ENCODE data around the gene TREML4. TPM values are rescaled to one million over a fixed set of nuclear protein-coding genes. Genes with fewer than 3 reads are reported as not detected.

TREML4 gene
- total and polyA plus RNA-seq, 10 of the 15 experiments (the other 5 are each of a cell fraction or from before 2014, with no cell fraction given) = not detected

DNA sequence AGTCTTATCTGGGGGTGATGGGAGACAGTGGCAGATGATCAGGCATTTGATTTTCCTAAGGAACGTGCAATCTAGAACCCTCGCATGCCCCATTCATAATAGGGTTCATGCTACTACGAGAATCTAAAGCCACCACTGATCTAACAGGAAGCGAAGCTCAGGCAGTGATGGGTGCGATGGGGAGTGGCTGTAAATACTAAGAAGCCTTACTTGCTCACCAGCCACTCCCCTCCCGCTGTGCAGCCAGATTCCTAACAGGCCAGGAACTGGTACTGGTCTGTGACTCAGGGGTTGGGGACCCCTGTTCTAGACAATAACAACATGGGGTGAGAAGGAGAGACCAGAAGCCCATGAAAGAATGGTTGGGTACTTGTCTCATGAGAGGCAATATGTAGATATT is 4.5 kb downstream of the TREML4 start (continued):
- TF ChIP-seq, protein P1, sequence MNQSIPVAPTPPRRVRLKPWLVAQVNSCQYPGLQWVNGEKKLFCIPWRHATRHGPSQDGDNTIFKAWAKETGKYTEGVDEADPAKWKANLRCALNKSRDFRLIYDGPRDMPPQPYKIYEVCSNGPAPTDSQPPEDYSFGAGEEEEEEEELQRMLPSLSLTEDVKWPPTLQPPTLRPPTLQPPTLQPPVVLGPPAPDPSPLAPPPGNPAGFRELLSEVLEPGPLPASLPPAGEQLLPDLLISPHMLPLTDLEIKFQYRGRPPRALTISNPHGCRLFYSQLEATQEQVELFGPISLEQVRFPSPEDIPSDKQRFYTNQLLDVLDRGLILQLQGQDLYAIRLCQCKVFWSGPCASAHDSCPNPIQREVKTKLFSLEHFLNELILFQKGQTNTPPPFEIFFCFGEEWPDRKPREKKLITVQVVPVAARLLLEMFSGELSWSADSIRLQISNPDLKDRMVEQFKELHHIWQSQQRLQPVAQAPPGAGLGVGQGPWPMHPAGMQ (IDR thresholded peaks at IDR 0.05; ENCODE audit: borderline replicate concordance) = no peak
- TF ChIP-seq, protein P2, sequence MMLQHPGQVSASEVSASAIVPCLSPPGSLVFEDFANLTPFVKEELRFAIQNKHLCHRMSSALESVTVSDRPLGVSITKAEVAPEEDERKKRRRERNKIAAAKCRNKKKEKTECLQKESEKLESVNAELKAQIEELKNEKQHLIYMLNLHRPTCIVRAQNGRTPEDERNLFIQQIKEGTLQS (IDR thresholded peaks at IDR 0.05; ENCODE audit: borderline replicate concordance, extremely low read depth, low read depth, low read length) = no peak
- TF ChIP-seq, protein P3, sequence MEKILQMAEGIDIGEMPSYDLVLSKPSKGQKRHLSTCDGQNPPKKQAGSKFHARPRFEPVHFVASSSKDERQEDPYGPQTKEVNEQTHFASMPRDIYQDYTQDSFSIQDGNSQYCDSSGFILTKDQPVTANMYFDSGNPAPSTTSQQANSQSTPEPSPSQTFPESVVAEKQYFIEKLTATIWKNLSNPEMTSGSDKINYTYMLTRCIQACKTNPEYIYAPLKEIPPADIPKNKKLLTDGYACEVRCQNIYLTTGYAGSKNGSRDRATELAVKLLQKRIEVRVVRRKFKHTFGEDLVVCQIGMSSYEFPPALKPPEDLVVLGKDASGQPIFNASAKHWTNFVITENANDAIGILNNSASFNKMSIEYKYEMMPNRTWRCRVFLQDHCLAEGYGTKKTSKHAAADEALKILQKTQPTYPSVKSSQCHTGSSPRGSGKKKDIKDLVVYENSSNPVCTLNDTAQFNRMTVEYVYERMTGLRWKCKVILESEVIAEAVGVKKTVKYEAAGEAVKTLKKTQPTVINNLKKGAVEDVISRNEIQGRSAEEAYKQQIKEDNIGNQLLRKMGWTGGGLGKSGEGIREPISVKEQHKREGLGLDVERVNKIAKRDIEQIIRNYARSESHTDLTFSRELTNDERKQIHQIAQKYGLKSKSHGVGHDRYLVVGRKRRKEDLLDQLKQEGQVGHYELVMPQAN (conservative IDR thresholded peaks at IDR 0.05) = no peak
- TF ChIP-seq ETV6 (conservative IDR thresholded peaks at IDR 0.05 in 1 of 2, IDR thresholded peaks at IDR 0.05 in 1 of 2; ENCODE audit: borderline replicate concordance in 1 of 2, low read depth in 1 of 2) = no peak

DNA sequence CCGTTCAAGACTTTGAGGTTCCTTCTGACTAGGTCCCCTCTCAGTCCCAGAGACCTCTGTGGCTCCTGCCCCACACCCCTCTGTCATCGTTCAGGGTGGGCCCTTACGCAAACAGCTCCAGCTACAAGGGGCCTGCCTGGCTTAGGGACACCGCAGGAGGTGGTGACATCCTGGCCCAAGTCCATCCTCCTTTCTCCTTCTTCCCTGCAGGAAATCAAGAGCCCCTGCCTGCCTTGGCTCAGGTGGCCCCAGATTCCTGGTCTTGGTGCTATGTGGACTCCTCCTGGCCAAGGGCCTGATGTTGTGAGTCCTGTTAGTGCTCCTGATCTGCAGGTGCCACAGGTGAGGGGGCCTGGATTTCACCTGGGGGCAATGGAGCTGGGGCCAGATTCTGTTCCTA is 8.1 kb downstream of the TREML4 start:
- BruUV-seq (replicated peaks) = no TSS peak
- no peaks in the 10 kb centered on the region for H3K36me3 ChIP-seq (ENCODE audit: control insufficient read depth in 2 of 2, insufficient read depth in 2 of 2, low read length in 1 of 2)
- H3K9ac ChIP-seq (ENCODE audit: control insufficient read depth, insufficient read depth, low read length) = no peak overlapping the region
- H2AFZ ChIP-seq (ENCODE audit: control insufficient read depth, low read depth, low read length) = no peak overlapping the region
- no peak for FAIRE-seq
- ChIA-PET RAD21 (ENCODE audit: unreplicated experiment) (no interaction called here), SMC1A (ENCODE audit: uncharacterized antibody, unreplicated experiment) (interaction anchor here (1.2 kb wide), 1 partner anchor 54 kb away, joined by 4 read pairs; no protein-coding TSS in a partner anchor), CTCF (interaction anchor here (1.1 kb wide), 1 partner anchor 16 kb away, joined by 3 read pairs; no protein-coding TSS in a partner anchor), POLR2A (no interaction called here)
- H3K4me3 ChIP-seq = no peak overlapping the region
- no peak overlapping the region for H3K4me2 ChIP-seq (ENCODE audit: control insufficient read depth, insufficient read depth)
- ATAC-seq = no peak
- intact Hi-C loops (cut with micrococcal nuclease; ENCODE audit: unreplicated experiment) (no loop called here), in situ Hi-C loops (cut with MboI) (no loop called here)
- no peaks in the 10 kb centered on the region for H3K4me1 ChIP-seq (ENCODE audit: control insufficient read depth, insufficient read depth, low read length)
- H4K20me1 ChIP-seq (ENCODE audit: control insufficient read depth, insufficient read depth) = no peaks in the 10 kb centered on the region
- 64% methylated on average over 4 of the region's 4 CpGs for WGBS (ENCODE audit: insufficient coverage, insufficient replicate concordance, low lambda C conversion rate, missing lambda C conversion rate)
- DNase-seq (ENCODE audit: low read depth, low spot score) = no peak
- H3K27ac ChIP-seq (ENCODE audit: control insufficient read depth, insufficient read depth) = no peak overlapping the region
- no peaks in the 10 kb centered on the region for H3K9me3 ChIP-seq (replicated peaks; ENCODE audit: control insufficient read depth, insufficient read depth, low read length)
- no peaks in the 10 kb centered on the region for H3K79me2 ChIP-seq (ENCODE audit: control insufficient read depth, insufficient read depth, low read length)
- H3K27me3 ChIP-seq (replicated peaks in 1 of 2; ENCODE audit: control insufficient read depth in 2 of 2, insufficient read depth in 2 of 2, low read length in 1 of 2) = peaks cover 2 to 4% of the 10 kb centered on the region in 2 experiments; a peak in 3 of 4 replicates
- no peak for TF ChIP-seq RFX5 (IDR thresholded peaks at IDR 0.05; ENCODE audit: low read depth, low read length)
- TF ChIP-seq, protein P4, sequence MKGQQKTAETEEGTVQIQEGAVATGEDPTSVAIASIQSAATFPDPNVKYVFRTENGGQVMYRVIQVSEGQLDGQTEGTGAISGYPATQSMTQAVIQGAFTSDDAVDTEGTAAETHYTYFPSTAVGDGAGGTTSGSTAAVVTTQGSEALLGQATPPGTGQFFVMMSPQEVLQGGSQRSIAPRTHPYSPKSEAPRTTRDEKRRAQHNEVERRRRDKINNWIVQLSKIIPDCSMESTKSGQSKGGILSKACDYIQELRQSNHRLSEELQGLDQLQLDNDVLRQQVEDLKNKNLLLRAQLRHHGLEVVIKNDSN (IDR thresholded peaks at IDR 0.05; ENCODE audit: borderline replicate concordance, extremely low read length, insufficient read depth, low read depth, low read length) = no peak
- TF ChIP-seq, protein P5, sequence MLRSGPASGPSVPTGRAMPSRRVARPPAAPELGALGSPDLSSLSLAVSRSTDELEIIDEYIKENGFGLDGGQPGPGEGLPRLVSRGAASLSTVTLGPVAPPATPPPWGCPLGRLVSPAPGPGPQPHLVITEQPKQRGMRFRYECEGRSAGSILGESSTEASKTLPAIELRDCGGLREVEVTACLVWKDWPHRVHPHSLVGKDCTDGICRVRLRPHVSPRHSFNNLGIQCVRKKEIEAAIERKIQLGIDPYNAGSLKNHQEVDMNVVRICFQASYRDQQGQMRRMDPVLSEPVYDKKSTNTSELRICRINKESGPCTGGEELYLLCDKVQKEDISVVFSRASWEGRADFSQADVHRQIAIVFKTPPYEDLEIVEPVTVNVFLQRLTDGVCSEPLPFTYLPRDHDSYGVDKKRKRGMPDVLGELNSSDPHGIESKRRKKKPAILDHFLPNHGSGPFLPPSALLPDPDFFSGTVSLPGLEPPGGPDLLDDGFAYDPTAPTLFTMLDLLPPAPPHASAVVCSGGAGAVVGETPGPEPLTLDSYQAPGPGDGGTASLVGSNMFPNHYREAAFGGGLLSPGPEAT (IDR thresholded peaks at IDR 0.05; ENCODE audit: low read depth) = no peak
- no peak for TF ChIP-seq ESRRA (IDR thresholded peaks at IDR 0.05; ENCODE audit: low read length)
- TF ChIP-seq CREM (IDR thresholded peaks at IDR 0.05; ENCODE audit: low read depth) = no peak
- TF ChIP-seq ZNF622 (IDR thresholded peaks at IDR 0.05) = no peak
- no peak for TF ChIP-seq EED (IDR thresholded peaks at IDR 0.05; ENCODE audit: low read depth)
- no peak for TF ChIP-seq POU2F2 (IDR thresholded peaks at IDR 0.05; ENCODE audit: borderline replicate concordance, low read depth, low read length)
- TF ChIP-seq IRF4 (IDR thresholded peaks at IDR 0.05; ENCODE audit: low read depth, low read length) = no peak
- TF ChIP-seq MEF2B (IDR thresholded peaks at IDR 0.05; ENCODE audit: partially characterized antibody, poor library complexity, severe bottlenecking) = no peak
- TF ChIP-seq ZSCAN29 (IDR thresholded peaks at IDR 0.05) = no peak
- no peak for TF ChIP-seq MTA2 (IDR thresholded peaks at IDR 0.05; ENCODE audit: low read depth)
- no peak for TF ChIP-seq POLR2AphosphoS5 (IDR thresholded peaks at IDR 0.05; ENCODE audit: low read length)
